T-helper 1 cell treated with Interleukin-12 subunit alpha and Interleukin-12 subunit beta and Interleukin-4 antibody, amounts not matched to agents 30 μg/mL and 1 μg/mL, for 36 hours (primary cell): Measurements from ENCODE around the gene POLR2I.
"Not testable (repeated sequence)": the region's sequence is repeated elsewhere in the genome, so short reads cannot be mapped to it uniquely, and the experiment has no call there.

Experiments
- H3K27ac Mint-ChIP-seq: one replicate; pipeline ENCODE4 v1.8.0; 2021; ENCODE audit warnings: mild to moderate bottlenecking, mixed read lengths
- H3K27me3 Mint-ChIP-seq: one replicate; pipeline ENCODE4 v1.8.0; 2021; ENCODE audit warnings: low read depth, mixed read lengths
- H3K36me3 Mint-ChIP-seq: one replicate; pipeline ENCODE4 v1.8.0; 2021; ENCODE audit warnings: low read depth, mixed read lengths
- H3K4me1 Mint-ChIP-seq: one replicate; pipeline ENCODE4 v1.8.0; 2021; ENCODE audit warnings: low read depth, mixed read lengths
- H3K4me3 Mint-ChIP-seq: one replicate; pipeline ENCODE4 v1.8.0; 2021; ENCODE audit warnings: mild to moderate bottlenecking, moderate library complexity, mixed read lengths
- H3K9me3 Mint-ChIP-seq: one replicate; pipeline ENCODE4 v1.8.0; 2021; ENCODE audit warnings: mixed read lengths

POLR2I gene

DNA sequence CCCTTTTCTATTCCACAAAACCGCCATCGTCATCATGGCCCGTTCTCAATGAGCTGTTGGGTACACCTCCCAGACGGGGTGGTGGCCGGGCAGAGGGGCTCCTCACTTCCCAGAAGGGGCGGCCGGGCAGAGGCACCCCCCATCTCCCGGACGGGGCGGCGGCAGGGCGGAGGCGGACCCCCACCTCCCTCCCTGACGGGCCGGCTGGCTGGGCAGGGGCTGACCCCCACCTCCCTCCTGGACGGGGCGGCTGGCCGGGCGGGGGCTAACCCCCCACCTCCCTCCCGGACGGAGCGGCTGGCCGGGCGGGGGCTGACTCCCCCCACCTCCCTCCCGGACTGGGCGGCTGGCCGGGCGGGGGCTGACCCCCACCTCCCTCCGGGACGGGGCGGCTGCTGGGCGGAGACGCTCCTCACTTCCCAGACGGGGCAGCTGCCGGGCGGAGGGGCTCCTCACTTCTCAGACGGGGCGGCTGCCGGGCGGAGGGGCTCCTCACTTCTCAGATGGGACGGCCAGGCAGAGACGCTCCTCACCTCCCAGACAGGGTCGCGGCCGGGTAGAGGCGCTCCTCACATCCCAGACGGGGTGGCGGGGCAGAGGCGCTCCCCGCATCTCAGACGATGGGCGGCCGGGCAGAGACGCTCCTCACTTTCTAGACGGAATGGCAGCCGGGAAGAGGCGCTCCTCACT lies 45.7 kb downstream of the POLR2I start:
- not testable (repeated sequence) for H3K9me3 Mint-ChIP-seq, H3K27me3 Mint-ChIP-seq, H3K27ac Mint-ChIP-seq, H3K4me1 Mint-ChIP-seq, H3K4me3 Mint-ChIP-seq
- peaks cover 34% of the 10 kb centered on the region for H3K36me3 Mint-ChIP-seq

GRCh38 chr19:36067681-36068080 lies 47.0 kb downstream of the POLR2I start:
- no peak overlapping the region for H3K27ac Mint-ChIP-seq
- no peaks in the 10 kb centered on the region for H3K9me3 Mint-ChIP-seq
- H3K4me3 Mint-ChIP-seq, result no peak overlapping the region
- no peaks in the 10 kb centered on the region for H3K27me3 Mint-ChIP-seq
- H3K36me3 Mint-ChIP-seq, result peaks cover 35% of the 10 kb centered on the region
- no peaks in the 10 kb centered on the region for H3K4me1 Mint-ChIP-seq

GRCh38 chr19:36064826-36065225 lies 49.8 kb downstream of the POLR2I start:
- H3K27me3 Mint-ChIP-seq, result no peaks in the 10 kb centered on the region

More at GRCh38 chr19:36064826-36065225, 49.8 kb downstream of the POLR2I start:
- Mint-ChIP-seq H3K4me3 (no peak overlapping the region), H3K9me3 (no peaks in the 10 kb centered on the region), H3K27ac (no peak overlapping the region), H3K4me1 (no peaks in the 10 kb centered on the region), H3K36me3 (peaks cover 29% of the 10 kb centered on the region)
